ENCODE data around the gene PRM3. TPM values are rescaled to one million over a fixed set of nuclear protein-coding genes. Genes with fewer than 3 reads are reported as not detected.

The PRM3 gene
- total and polyA plus RNA-seq, 2 of the 8 experiments (the other 6 are each of a cell fraction or from before 2014, with no cell fraction given): not detected

GRCh38 chr16:11312718-11313492, 39.5 kb upstream of the PRM3 start (continued):
- no peak for TF ChIP-seq TCF12 (IDR thresholded peaks at IDR 0.05; ENCODE audit: low read depth, low read length)
- peak; percentile 66 for TF ChIP-seq MAX (IDR thresholded peaks at IDR 0.05)
- TF ChIP-seq KDM5A (IDR thresholded peaks at IDR 0.05; ENCODE audit: low read length): no peak
- TF ChIP-seq USF2 (IDR thresholded peaks at IDR 0.05; ENCODE audit: low read length): peak; percentile 49; the same call in 1 of the 2 replicates
- TF ChIP-seq HDAC6 (IDR thresholded peaks at IDR 0.05; ENCODE audit: low read depth, low read length): no peak
